ENCODE data around the gene DOK1.

DOK1 gene

GRCh38 chr2:74597410-74597809, 42.9 kb downstream of the DOK1 start:
- peaks cover 0 to 6% of the 10 kb centered on the region in 2 donors for H3K4me1 Mint-ChIP-seq
- no peak for DNase-seq
- no peak overlapping the region for H3K4me3 Mint-ChIP-seq
- no peaks in the 10 kb centered on the region for H3K36me3 Mint-ChIP-seq
- ATAC-seq (replicated peaks) = no peak
- H3K27me3 Mint-ChIP-seq = peaks cover 25 to 30% of the 10 kb centered on the region in 2 donors
- H3K9me3 Mint-ChIP-seq = no peaks in the 10 kb centered on the region
- no peak overlapping the region for H3K27ac Mint-ChIP-seq

GRCh38 chr2:74599676-74600075, 45.2 kb downstream of the DOK1 start:
- Mint-ChIP-seq H3K27ac (no peak overlapping the region), H3K4me3 (no peak overlapping the region), H3K9me3 (no peaks in the 10 kb centered on the region), H3K36me3 (no peaks in the 10 kb centered on the region), H3K4me1 (peaks cover 0 to 6% of the 10 kb centered on the region in 2 donors), H3K27me3 (peaks cover 20 to 23% of the 10 kb centered on the region in 2 donors)
- DNase-seq = no peak
- peak; percentile 42 to 50 for ATAC-seq (replicated peaks)

- no peak for DNase-seq
- Mint-ChIP-seq H3K27ac (no peak overlapping the region), H3K4me1 (peaks cover 0 to 6% of the 10 kb centered on the region in 2 donors), H3K9me3 (no peaks in the 10 kb centered on the region), H3K4me3 (no peak overlapping the region), H3K36me3 (no peaks in the 10 kb centered on the region), H3K27me3 (peaks cover 10 to 17% of the 10 kb centered on the region in 2 donors)
- ATAC-seq (replicated peaks) = no peak
Measured at GRCh38 chr2:74602586-74603281, 48.2 kb downstream of the DOK1 start.

GRCh38 chr2:74603282-74604000, 48.9 kb downstream of the DOK1 start:
- Mint-ChIP-seq H3K4me1 (peaks cover 0 to 6% of the 10 kb centered on the region in 2 donors), H3K27ac (no peak overlapping the region)
- ATAC-seq (replicated peaks) = no peak

GRCh38 chr2:74606927-74607326, 52.4 kb downstream of the DOK1 start:
- Mint-ChIP-seq H3K4me1 (no peaks in the 10 kb centered on the region), H3K4me3 (no peak overlapping the region), H3K36me3 (no peaks in the 10 kb centered on the region), H3K27me3 (peaks cover 27 to 35% of the 10 kb centered on the region in 2 donors), H3K9me3 (peaks cover 0 to 2% of the 10 kb centered on the region in 2 donors), H3K27ac (no peak overlapping the region)
- ATAC-seq (replicated peaks) (no peak), DNase-seq (no peak)

More at GRCh38 chr2:74603282-74604000, 48.9 kb downstream of the DOK1 start:
- Mint-ChIP-seq H3K27me3 (peaks cover 10 to 17% of the 10 kb centered on the region in 2 donors), H3K4me3 (no peak overlapping the region), H3K36me3 (no peaks in the 10 kb centered on the region), H3K9me3 (no peaks in the 10 kb centered on the region)
- DNase-seq = no peak

Measured in stimulated activated naive B cell treated with anti-CD40 and anti-IgM and Interleukin-4, amounts not matched to agents 10 μg/mL and 1 μg/mL and 100 μg/mL, for 72 hours (primary cell).